Right forelimb (tissue), 1 donor: ENCODE data around the gene ASB11.
"Not testable (repeated sequence)": the region's sequence is repeated elsewhere in the genome, so short reads cannot be mapped to it uniquely, and the experiment has no call there.

ENCODE experiments used
- DNase-seq: peaks from one replicate; pipeline ENCODE4 v3.0.0-alpha.2; 2018

ASB11 gene

GRCh38 chrX:15315509-15315908, at the start of gene ASB11:
Gene ASB11 (minus strand): TSS chrX:15315640. CDS start chrX:15315605, 35 bp downstream.
- DNase-seq: no peak

- DNase-seq: no peak
Measured at GRCh38 chrX:15359701-15360100, 44.3 kb upstream of the ASB11 start.

GRCh38 chrX:15358533-15358932, 43.1 kb upstream of the ASB11 start:
- no peak for DNase-seq

GRCh38 chrX:15356444-15356843, 41.0 kb upstream of the ASB11 start:
- DNase-seq: no peak

- no peak for DNase-seq
Measured at GRCh38 chrX:15350329-15350996, 35.0 kb upstream of the ASB11 start.

GRCh38 chrX:15349046-15349445, 33.6 kb upstream of the ASB11 start:
- DNase-seq: no peak

- no peak for DNase-seq
Measured at GRCh38 chrX:15345976-15346375, 30.5 kb upstream of the ASB11 start.

GRCh38 chrX:15344106-15344505, 28.7 kb upstream of the ASB11 start:
- DNase-seq: no peak

- no peak for DNase-seq
Measured at GRCh38 chrX:15343075-15343476, 27.6 kb upstream of the ASB11 start.

- DNase-seq: no peak
Measured at GRCh38 chrX:15340867-15341266, 25.4 kb upstream of the ASB11 start.

- no peak for DNase-seq
Measured at GRCh38 chrX:15336023-15336413, 20.6 kb upstream of the ASB11 start.

- peak; percentile 92 for DNase-seq
Measured at GRCh38 chrX:15335135-15336022, 19.9 kb upstream of the ASB11 start, which contains the start of gene PIGA. Gene PIGA (minus strand): TSS chrX:15335523. CDS start chrX:15331930, 3,593 bp downstream.

- DNase-seq: no peak
Measured at GRCh38 chrX:15334561-15334960, 19.1 kb upstream of the ASB11 start.

GRCh38 chrX:15328821-15329220, 13.4 kb upstream of the ASB11 start:
- DNase-seq: no peak

GRCh38 chrX:15328131-15328530, 12.7 kb upstream of the ASB11 start:
- DNase-seq: no peak

GRCh38 chrX:15322472-15322871, 7.0 kb upstream of the ASB11 start:
- no peak for DNase-seq

- DNase-seq: no peak
Measured at GRCh38 chrX:15322072-15322471, 6.6 kb upstream of the ASB11 start.

GRCh38 chrX:15321447-15321846, 6.0 kb upstream of the ASB11 start:
- DNase-seq: no peak

- no peak for DNase-seq
Measured at GRCh38 chrX:15320297-15320696, 4.9 kb upstream of the ASB11 start.

GRCh38 chrX:15319075-15319474, 3.6 kb upstream of the ASB11 start:
- no peak for DNase-seq

- no peak for DNase-seq
Measured at GRCh38 chrX:15314472-15314871, 968 bp downstream of the ASB11 start.

GRCh38 chrX:15311119-15311518, 4.3 kb downstream of the ASB11 start:
- DNase-seq: no peak

GRCh38 chrX:15310117-15310516, 5.3 kb downstream of the ASB11 start:
- no peak for DNase-seq

- not testable (repeated sequence) for DNase-seq
Measured at GRCh38 chrX:15305899-15306298, 9.5 kb downstream of the ASB11 start.
